ENCODE results near the gene FMNL3. TPM values are rescaled to one million over a fixed set of nuclear protein-coding genes. Genes with fewer than 3 reads are reported as not detected.

Gene FMNL3
- total and polyA plus RNA-seq, 2 experiments from 2014 or later, result 8.7 to 32.6 TPM

GRCh38 chr12:49705479-49706134 lies 1.6 kb downstream of the FMNL3 start (continued):
- no peak for TF ChIP-seq CTCF (conservative IDR thresholded peaks at IDR 0.05; ENCODE audit: low read depth in 2 of 2)
- no peak for TF ChIP-seq STAT1 (IDR thresholded peaks at IDR 0.05; ENCODE audit: unreplicated experiment)
- TF ChIP-seq ZNF462 (CRISPR knock-in tag; IDR thresholded peaks at IDR 0.05), result no peak

GRCh38 chr12:49703647-49704137 lies 3.5 kb downstream of the FMNL3 start:
- Histone ChIP-seq H3K9me2 (ENCODE audit: insufficient read depth) (no peaks in the 10 kb centered on the region), H3K4me2 (peak overlapping the region; percentile 40; the same call in 1 of the 2 replicates), H3K79me2 (replicated peaks; ENCODE audit: insufficient read depth) (peaks cover 71% of the 10 kb centered on the region), H3K27ac (ENCODE audit: low read depth) (no peak overlapping the region), H2AFZ (no peak overlapping the region), H3F3A (replicated peaks; ENCODE audit: low read depth) (no peaks in the 10 kb centered on the region), H3K4me3 (no peak overlapping the region), H3K36me3 (ENCODE audit: insufficient read depth) (no peaks in the 10 kb centered on the region), H3K27me3 (ENCODE audit: insufficient read depth) (peaks cover 11% of the 10 kb centered on the region), H3K4me1 (ENCODE audit: insufficient read depth) (peaks cover 48% of the 10 kb centered on the region), H4K20me1 (replicated peaks; ENCODE audit: insufficient read depth) (peaks cover 10% of the 10 kb centered on the region; the same call in 1 of the 2 replicates)
- DNase-seq (ENCODE audit: low spot score), result no peak
- peaks cover 4% of the 10 kb centered on the region for H3K36me3 Mint-ChIP-seq (ENCODE audit: low read depth)
- H3K27me3 Mint-ChIP-seq (ENCODE audit: insufficient read depth, low read depth, poor library complexity), result peaks cover 24% of the 10 kb centered on the region
- peaks cover 51% of the 10 kb centered on the region for H3K4me1 Mint-ChIP-seq
- no peak overlapping the region for H3K27ac Mint-ChIP-seq
- no peak for ATAC-seq
- no peaks in the 10 kb centered on the region; the same call in 2 of the 3 replicates for H3K9me3 Mint-ChIP-seq
- TF ChIP-seq JUNB (IDR thresholded peaks at IDR 0.05; ENCODE audit: unreplicated experiment) (no peak), STAT1 (IDR thresholded peaks at IDR 0.05; ENCODE audit: unreplicated experiment) (no peak), REST (IDR thresholded peaks at IDR 0.05; ENCODE audit: unreplicated experiment) (no peak), POLR2AphosphoS5 (IDR thresholded peaks at IDR 0.05; ENCODE audit: low read depth) (no peak), ZNF114 (CRISPR knock-in tag; IDR thresholded peaks at IDR 0.05) (no peak), EZH2phosphoT487 (IDR thresholded peaks at IDR 0.05; ENCODE audit: unreplicated experiment) (no peak), ZNF331 (CRISPR knock-in tag; IDR thresholded peaks at IDR 0.05; ENCODE audit: low read depth) (no peak), EZH2 (IDR thresholded peaks at IDR 0.05; ENCODE audit: low read depth, unreplicated experiment) (no peak), ETS1 (IDR thresholded peaks at IDR 0.05) (no peak)
- H3K4me3 Mint-ChIP-seq, result no peak overlapping the region
